HepG2 (cell line): Measurements from ENCODE around the gene DYSF. TPM values are rescaled to one million over a fixed set of nuclear protein-coding genes. Genes with fewer than 3 reads are reported as not detected.

Experiments used
- ATAC-seq: fragments of 200-7000 bp; cut with Tn5 transposase; 3 replicates; pipeline ENCODE4 v1.9.1; 2020; ENCODE audit warnings: mild to moderate bottlenecking, moderate library complexity
- BruUV-seq: library from RNA; stranded (reverse); fragments of 400-500 nt; replicated peaks from 2 replicates; lab custom pipeline; 2021; lab: Mats Ljungman, UMichigan
- CTCF ChIA-PET: fragments of 300-600 bp; formaldehyde crosslinking; extraction: SDS; loops from one replicate; lab custom pipeline; 2021; ENCODE audit warnings: low total read pairs, inconsistent platforms, low intra/inter-chr PET ratio; lab: Yijun Ruan, JAX
- POLR2A ChIA-PET: fragments of 350-600 bp; sonication (Branson Sonifier 250); formaldehyde crosslinking; loops from one replicate; lab custom pipeline; 2020; ENCODE audit warnings: antibody characterized with exemption, inconsistent platforms; lab: Yijun Ruan, JAX
- DNase-seq: peaks from one replicate; pipeline ENCODE4 v3.0.0-alpha.2; 2015; ENCODE audit warnings: low spot score
- FAIRE-seq: peaks from 3 replicates; lab custom pipeline; 2011; peaks lifted over from hg19 to GRCh38; lab: Jason Lieb, UNC
- H2AFZ ChIP-seq: one replicate; pipeline ENCODE4 v1.6.1; 2011; ENCODE audit warnings: low read length, inconsistent platforms
- H3K27ac ChIP-seq: fragments of 300-600 bp; 3 replicates; pipeline ENCODE4 v1.8.0; 2011; ENCODE audit warnings: mixed run types, mild to moderate bottlenecking, mixed read lengths, low read length, inconsistent platforms; ENCODE audit not compliant: insufficient read depth; ENCODE audit errors: extremely low read length
- H3K27me3 ChIP-seq, 2 experiments: fragments of 200-600 bp in 1 of 2; 2 replicates in 1 of 2; 3 replicates in 1 of 2; pipeline versions ENCODE4 v1.6.0 to v1.8.0; 2011; ENCODE audit warnings: low read length in 2 of 2, mild to moderate bottlenecking in 2 of 2, moderate library complexity in 2 of 2, inconsistent platforms in 1 of 2; ENCODE audit not compliant: insufficient read depth in 2 of 2, control insufficient read depth in 1 of 2
- H3K36me3 ChIP-seq, 2 experiments: fragments of 200-600 bp in 1 of 2; replicated peaks in 1 of 2; 2 replicates in 1 of 2; 3 replicates in 1 of 2; pipeline versions ENCODE4 v1.5.1 to v1.8.0; 2011; ENCODE audit warnings: low read length in 2 of 2, inconsistent platforms in 1 of 2; ENCODE audit not compliant: insufficient read depth in 2 of 2, control insufficient read depth in 1 of 2
- H3K4me1 ChIP-seq: 2 replicates; pipeline ENCODE4 v1.5.1; 2012; ENCODE audit warnings: low read length, inconsistent platforms; ENCODE audit not compliant: insufficient read depth
- H3K4me2 ChIP-seq: 2 replicates; pipeline ENCODE4 v1.6.0; 2011; ENCODE audit warnings: low read depth, low read length, inconsistent platforms
- H3K4me3 ChIP-seq, 3 experiments: fragments of 200-600 bp in 1 of 3; sonication (generic), shearing (Covaris generic) in 1 of 3; replicated peaks in 1 of 3; 2 replicates each; pipeline ENCODE4 v1.5.1; 2011 to 2016; ENCODE audit warnings: low read length in 3 of 3, inconsistent platforms in 2 of 3, low read depth in 2 of 3, mild to moderate bottlenecking in 2 of 3, control low read depth in 1 of 3, mixed read lengths in 1 of 3; ENCODE audit not compliant: insufficient read depth in 1 of 3
- H3K79me2 ChIP-seq: one replicate; pipeline ENCODE4 v1.6.1; 2011; ENCODE audit warnings: low read length, inconsistent platforms; ENCODE audit not compliant: insufficient read depth
- H3K9ac ChIP-seq: 2 replicates; pipeline ENCODE4 v1.6.0; 2011; ENCODE audit warnings: mild to moderate bottlenecking, low read depth, low read length, inconsistent platforms; ENCODE audit not compliant: insufficient read depth
- H3K9me3 ChIP-seq: 2 replicates; pipeline ENCODE4 v1.5.1; 2012; ENCODE audit warnings: mild to moderate bottlenecking, low read length
- H4K20me1 ChIP-seq: 2 replicates; pipeline ENCODE4 v1.6.0; 2011; ENCODE audit warnings: inconsistent platforms, mild to moderate bottlenecking, low read length, moderate library complexity; ENCODE audit not compliant: insufficient read depth
- ADNP ChIP-seq: sonication (generic); formaldehyde crosslinking; IDR thresholded peaks from 2 replicates; pipeline ENCODE4 v1.4.0; 2020; ENCODE audit warnings: missing genetic modification reagents
- ZNF883 ChIP-seq: sonication (generic); formaldehyde crosslinking; IDR thresholded peaks from 2 replicates; pipeline ENCODE4 v1.5.1; 2020; ENCODE audit warnings: mild to moderate bottlenecking, missing genetic modification reagents; ENCODE audit errors: not compliant biosample characterization
- WGBS: methylation state at CpG from one replicate; pipeline ENCODE4 v1.1.6; 2017; ENCODE audit warnings: low lambda C conversion rate; 5-methylcytosine and 5-hydroxymethylcytosine counted together
- in situ Hi-C: cut with HindIII; loops from 2 replicates; pipeline ENCODE4 v1.10.0; 2017; ENCODE audit warnings: low pct_unique_long_range_greater_than_20kb; ENCODE audit not compliant: extremely low pct_ligation_motif_present
- intact Hi-C: fragments of 100-400 bp; cut with micrococcal nuclease; formaldehyde crosslinking; loops from one replicate; pipeline ENCODE4 v1.10.0; 2022; ENCODE audit not compliant: unreplicated experiment
- polyA plus RNA-seq, 8 experiments: library from polyadenylated mRNA; depleted of rRNA in 3 of 8; stranded (reverse) in 7 of 8; unstranded in 1 of 8; fragments of >200 nt; fragmentation: Illumina TruSeq in 4 of 8; extraction: Trizol in 4 of 8; gene quantifications; 2 replicates each; pipeline versions ENCODE4 v1.2.1 to v1.2.3, GENCODE V29; 2011 to 2016; ENCODE audit warnings: low read depth in 4 of 8, missing spikeins in 1 of 8, mixed read lengths in 1 of 8; ENCODE audit not compliant: insufficient read depth in 1 of 8
- total RNA-seq, 5 experiments: library from RNA; depleted of rRNA; stranded (reverse); fragments of >200 nt; fragmentation: Illumina TruSeq; extraction: Trizol; gene quantifications; 2 replicates each; pipeline ENCODE4 v1.2.3, GENCODE V29; 2016; ENCODE audit warnings: low read depth in 1 of 5
- TF ChIP-seq, protein P1 (sequence below): IDR thresholded peaks from 2 replicates; pipeline ENCODE4 v1.4.0; 2020; ENCODE audit warnings: mild to moderate bottlenecking, missing genetic modification reagents
- TF ChIP-seq, protein P2 (sequence below): sonication (generic); formaldehyde crosslinking; IDR thresholded peaks from 2 replicates; pipeline ENCODE4 v1.4.0; 2020; ENCODE audit warnings: mild to moderate bottlenecking, missing genetic modification reagents

DYSF gene
- total and polyA plus RNA-seq, 2 of the 13 experiments (the other 11 are each of a cell fraction or from before 2014, with no cell fraction given): 0.15 to 2.4 TPM

DNA sequence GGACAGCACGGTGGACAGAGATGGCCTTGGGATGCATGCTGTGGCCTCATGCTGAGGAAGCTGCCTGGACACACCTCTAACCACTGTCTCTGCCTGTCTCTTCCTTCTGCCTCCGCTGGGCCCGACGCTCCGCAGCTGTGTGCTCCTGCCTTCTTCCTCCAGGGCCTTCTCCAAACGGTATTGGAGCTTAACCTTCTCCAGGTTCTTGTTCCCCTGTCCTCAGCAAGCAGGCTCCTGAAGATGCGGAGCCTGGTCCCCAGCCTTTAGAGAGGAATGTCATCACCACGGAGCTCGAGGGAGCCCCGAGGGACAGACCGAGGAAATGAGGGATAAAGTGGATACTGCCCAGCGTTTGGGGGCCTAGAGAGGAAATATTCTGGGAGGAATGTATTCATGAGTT, 155.1 kb downstream of the DYSF start (continued):
- TF ChIP-seq, protein P1, sequence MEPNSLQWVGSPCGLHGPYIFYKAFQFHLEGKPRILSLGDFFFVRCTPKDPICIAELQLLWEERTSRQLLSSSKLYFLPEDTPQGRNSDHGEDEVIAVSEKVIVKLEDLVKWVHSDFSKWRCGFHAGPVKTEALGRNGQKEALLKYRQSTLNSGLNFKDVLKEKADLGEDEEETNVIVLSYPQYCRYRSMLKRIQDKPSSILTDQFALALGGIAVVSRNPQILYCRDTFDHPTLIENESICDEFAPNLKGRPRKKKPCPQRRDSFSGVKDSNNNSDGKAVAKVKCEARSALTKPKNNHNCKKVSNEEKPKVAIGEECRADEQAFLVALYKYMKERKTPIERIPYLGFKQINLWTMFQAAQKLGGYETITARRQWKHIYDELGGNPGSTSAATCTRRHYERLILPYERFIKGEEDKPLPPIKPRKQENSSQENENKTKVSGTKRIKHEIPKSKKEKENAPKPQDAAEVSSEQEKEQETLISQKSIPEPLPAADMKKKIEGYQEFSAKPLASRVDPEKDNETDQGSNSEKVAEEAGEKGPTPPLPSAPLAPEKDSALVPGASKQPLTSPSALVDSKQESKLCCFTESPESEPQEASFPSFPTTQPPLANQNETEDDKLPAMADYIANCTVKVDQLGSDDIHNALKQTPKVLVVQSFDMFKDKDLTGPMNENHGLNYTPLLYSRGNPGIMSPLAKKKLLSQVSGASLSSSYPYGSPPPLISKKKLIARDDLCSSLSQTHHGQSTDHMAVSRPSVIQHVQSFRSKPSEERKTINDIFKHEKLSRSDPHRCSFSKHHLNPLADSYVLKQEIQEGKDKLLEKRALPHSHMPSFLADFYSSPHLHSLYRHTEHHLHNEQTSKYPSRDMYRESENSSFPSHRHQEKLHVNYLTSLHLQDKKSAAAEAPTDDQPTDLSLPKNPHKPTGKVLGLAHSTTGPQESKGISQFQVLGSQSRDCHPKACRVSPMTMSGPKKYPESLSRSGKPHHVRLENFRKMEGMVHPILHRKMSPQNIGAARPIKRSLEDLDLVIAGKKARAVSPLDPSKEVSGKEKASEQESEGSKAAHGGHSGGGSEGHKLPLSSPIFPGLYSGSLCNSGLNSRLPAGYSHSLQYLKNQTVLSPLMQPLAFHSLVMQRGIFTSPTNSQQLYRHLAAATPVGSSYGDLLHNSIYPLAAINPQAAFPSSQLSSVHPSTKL: no peak

DNA sequence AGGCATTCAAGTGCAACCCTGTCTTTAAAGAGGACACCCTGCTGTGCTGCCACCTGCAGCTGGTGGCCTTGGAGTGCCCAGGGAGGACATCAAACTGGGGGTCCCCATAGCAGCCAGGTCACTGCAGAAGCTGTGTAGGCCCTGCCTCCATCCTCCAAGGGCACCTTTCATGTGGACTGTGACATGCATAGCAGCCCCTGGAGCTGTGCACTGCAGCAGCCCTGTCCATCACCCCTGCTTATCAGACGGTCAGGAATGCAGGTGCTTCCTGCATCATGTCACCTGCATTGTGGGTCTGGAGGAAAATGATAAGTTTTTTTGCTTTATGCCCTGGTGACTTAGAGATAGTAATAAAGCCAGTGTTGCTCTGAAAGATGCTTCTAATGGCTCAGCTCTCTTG, 155.7 kb downstream of the DYSF start:
- ChIA-PET POLR2A (no interaction called here), CTCF (interaction anchor here (1.6 kb wide), 1 partner anchor 190 kb away, joined by 18 read pairs; no protein-coding TSS in a partner anchor)
- no peak for FAIRE-seq
- no peak for ATAC-seq
- Histone ChIP-seq H3K27me3 (no peaks in the 10 kb centered on the region; a peak in 1 of 5 replicates), H3K4me3 (no peak overlapping the region), H3K36me3 (no peaks in the 10 kb centered on the region), H4K20me1 (no peaks in the 10 kb centered on the region), H3K27ac (no peak overlapping the region), H3K4me1 (no peaks in the 10 kb centered on the region), H2AFZ (no peak overlapping the region), H3K9ac (no peak overlapping the region), H3K4me2 (no peak overlapping the region), H3K79me2 (no peaks in the 10 kb centered on the region), H3K9me3 (no peaks in the 10 kb centered on the region)
- DNase-seq: no peak
- WGBS: 17% methylated on average over 1 of the region's 1 CpG
- intact Hi-C loops (no loop called here), in situ Hi-C loops (no loop called here)
- TF ChIP-seq ZNF883 (CRISPR knock-in tag): no peak
- TF ChIP-seq, protein P2, sequence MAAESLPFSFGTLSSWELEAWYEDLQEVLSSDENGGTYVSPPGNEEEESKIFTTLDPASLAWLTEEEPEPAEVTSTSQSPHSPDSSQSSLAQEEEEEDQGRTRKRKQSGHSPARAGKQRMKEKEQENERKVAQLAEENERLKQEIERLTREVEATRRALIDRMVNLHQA (CRISPR knock-in tag): no peak
- TF ChIP-seq ADNP (CRISPR knock-in tag): no peak
- BruUV-seq: no TSS peak
